A549 (cell line): ENCODE measurements around the gene DERL2.

ENCODE experiments used
- NR3C1 ChIP-seq: fragments of >200 bp; sonication (Bioruptor Twin); formaldehyde crosslinking; IDR thresholded peaks from 3 replicates; pipeline ENCODE4 v1.6.1; 2017
- TF ChIP-seq, protein P1 (sequence below): fragments of >200 bp; sonication (Bioruptor Twin); formaldehyde crosslinking; IDR thresholded peaks from 3 replicates; pipeline ENCODE4 v1.5.1; 2016

DNA sequence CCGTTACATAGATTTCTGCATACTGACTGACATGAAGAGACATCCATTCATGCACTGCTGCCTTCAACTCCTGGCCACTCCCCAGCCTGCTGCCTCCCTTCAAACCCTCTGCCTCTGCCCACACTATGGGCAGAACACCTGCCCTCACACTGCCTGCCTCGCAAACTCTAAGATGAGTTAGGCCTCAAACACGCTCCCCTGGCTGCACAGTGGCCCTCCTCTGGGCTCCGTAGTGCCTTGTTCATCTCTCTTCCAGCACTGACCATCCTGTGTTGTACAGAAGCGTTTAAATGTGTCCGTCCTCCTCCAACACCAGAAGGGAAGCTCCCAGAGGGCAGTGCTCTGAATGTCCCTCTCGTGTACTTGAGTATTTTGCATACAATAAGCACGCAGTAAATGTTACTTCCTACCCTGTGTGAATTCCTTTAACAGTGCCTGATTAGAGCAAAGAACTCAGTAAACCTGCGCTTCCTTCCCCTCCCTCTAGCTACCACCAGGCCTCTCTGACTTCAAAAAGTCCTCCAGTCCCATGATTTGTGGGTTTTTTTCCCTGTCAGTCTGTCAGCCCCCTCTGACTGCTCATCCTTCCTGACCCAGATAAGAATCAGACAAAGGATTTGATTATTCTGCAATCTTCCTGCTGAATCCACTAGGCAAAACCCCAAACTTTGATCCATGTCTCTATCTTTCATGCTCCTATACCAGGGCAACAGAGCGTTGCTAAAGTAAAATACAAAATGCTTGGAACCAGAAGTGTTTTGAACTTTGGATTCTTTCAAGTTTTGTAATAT is 21.1 kb downstream of the DERL2 start:
- TF ChIP-seq, protein P1, sequence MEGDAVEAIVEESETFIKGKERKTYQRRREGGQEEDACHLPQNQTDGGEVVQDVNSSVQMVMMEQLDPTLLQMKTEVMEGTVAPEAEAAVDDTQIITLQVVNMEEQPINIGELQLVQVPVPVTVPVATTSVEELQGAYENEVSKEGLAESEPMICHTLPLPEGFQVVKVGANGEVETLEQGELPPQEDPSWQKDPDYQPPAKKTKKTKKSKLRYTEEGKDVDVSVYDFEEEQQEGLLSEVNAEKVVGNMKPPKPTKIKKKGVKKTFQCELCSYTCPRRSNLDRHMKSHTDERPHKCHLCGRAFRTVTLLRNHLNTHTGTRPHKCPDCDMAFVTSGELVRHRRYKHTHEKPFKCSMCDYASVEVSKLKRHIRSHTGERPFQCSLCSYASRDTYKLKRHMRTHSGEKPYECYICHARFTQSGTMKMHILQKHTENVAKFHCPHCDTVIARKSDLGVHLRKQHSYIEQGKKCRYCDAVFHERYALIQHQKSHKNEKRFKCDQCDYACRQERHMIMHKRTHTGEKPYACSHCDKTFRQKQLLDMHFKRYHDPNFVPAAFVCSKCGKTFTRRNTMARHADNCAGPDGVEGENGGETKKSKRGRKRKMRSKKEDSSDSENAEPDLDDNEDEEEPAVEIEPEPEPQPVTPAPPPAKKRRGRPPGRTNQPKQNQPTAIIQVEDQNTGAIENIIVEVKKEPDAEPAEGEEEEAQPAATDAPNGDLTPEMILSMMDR = no peak
- TF ChIP-seq NR3C1 = no peak
